HG03565 (cell line): Measurements from ENCODE around the gene HOXC5.

Experiments used
- ATAC-seq: cut with Tn5 transposase; IDR thresholded peaks from one replicate; pipeline ENCODE4 v1.9.1; 2021; ENCODE audit warnings: mild to moderate bottlenecking, moderate library complexity; ENCODE audit not compliant: unreplicated experiment

HOXC5 gene

GRCh38 chr12:54032627-54033100 is at the start of gene HOXC5:
HOXC5 (plus strand) TSS chr12:54033050; CDS start chr12:54033123, 73 bp downstream.
- no peak for ATAC-seq

- ATAC-seq = no peak
These were observed 49.3 kb upstream of the HOXC5 start for GRCh38 chr12:53983568-53983949.

- ATAC-seq = no peak
These were observed 48.8 kb upstream of the HOXC5 start for GRCh38 chr12:53983950-53984572.

GRCh38 chr12:53984901-53985691 is 47.8 kb upstream of the HOXC5 start, which contains the start of gene HOXC10:
HOXC10 (plus strand) TSS chr12:53985146; CDS start chr12:53985260, 114 bp downstream.
- no peak for ATAC-seq

- ATAC-seq = no peak
These were observed 47.2 kb upstream of the HOXC5 start for GRCh38 chr12:53985692-53985993.

- no peak for ATAC-seq
These were observed 46.7 kb upstream of the HOXC5 start for GRCh38 chr12:53985994-53986685.

- no peak for ATAC-seq
These were observed 46.0 kb upstream of the HOXC5 start for GRCh38 chr12:53986686-53987483.

DNA sequence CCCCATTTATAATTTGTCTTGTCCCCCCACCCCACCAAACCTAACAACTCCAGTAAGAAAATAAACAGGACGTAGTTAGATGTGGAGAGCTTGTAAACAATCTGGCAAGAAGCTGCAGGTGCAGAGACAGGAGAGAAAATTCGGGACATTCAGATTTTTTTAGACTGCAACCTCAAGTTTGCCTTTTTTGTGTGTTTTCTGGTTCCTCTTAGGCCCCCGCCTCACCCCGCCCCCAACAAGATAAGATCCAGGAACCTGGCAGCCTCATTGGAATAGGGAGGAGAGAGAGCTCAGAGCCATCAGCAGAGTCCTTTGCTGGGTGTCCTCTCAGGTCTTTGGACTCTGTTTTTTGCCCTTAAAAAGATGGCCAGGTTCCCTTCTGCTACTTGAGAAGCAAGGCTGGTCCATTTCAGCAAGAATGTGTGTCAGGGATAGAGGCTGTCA is 45.0 kb upstream of the HOXC5 start:
- ATAC-seq = no peak

GRCh38 chr12:53988541-53989226 is 44.2 kb upstream of the HOXC5 start:
- no peak for ATAC-seq

GRCh38 chr12:53989227-53990113 is 43.4 kb upstream of the HOXC5 start:
- ATAC-seq = no peak

GRCh38 chr12:53990311-53991076 is 42.4 kb upstream of the HOXC5 start:
- no peak for ATAC-seq

DNA sequence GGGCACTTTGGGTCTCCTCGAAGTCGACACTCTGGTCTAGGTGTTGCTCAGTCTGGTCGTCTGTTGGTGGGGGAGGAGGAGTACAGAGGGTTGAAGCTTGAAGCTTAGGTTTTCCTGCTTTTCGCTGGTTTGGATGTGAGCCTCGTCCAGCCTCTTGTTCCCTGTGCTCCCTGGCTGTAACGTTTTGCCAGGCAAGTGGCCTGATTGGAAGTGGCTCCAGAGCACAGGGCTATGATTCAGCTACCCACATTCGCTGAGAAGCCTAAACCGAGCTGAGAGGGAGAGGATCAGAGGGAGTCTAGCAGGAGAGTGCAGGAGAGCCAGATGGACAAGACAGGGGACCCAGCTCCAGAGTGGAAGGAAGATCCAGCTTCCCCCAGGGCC is 41.8 kb upstream of the HOXC5 start:
- ATAC-seq = no peak

DNA sequence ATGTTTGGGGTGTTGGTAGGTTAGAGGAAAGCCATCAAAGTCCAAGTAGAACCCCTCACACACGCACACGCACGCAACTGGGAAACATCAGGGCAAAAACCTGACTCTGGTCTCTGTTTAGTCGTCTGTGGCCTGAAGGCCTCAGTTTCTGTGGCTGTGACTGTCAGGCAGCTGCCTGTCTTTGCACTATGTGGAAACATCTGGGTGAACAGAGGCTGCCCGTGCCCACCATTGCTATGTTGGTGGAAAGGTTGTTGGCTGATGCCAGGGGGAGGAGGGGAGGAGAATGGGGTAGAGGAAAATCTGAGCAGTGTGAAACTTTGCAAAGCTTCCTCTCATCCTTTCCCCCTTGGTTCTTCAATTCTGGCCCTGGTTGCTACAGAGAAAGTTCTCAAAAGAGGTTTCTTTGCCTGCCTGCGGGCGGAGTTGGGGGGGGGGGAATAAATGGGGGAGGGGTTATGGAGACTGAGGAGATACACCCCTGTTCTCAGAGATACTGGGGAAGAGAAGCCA is 40.4 kb upstream of the HOXC5 start:
- ATAC-seq = no peak

DNA sequence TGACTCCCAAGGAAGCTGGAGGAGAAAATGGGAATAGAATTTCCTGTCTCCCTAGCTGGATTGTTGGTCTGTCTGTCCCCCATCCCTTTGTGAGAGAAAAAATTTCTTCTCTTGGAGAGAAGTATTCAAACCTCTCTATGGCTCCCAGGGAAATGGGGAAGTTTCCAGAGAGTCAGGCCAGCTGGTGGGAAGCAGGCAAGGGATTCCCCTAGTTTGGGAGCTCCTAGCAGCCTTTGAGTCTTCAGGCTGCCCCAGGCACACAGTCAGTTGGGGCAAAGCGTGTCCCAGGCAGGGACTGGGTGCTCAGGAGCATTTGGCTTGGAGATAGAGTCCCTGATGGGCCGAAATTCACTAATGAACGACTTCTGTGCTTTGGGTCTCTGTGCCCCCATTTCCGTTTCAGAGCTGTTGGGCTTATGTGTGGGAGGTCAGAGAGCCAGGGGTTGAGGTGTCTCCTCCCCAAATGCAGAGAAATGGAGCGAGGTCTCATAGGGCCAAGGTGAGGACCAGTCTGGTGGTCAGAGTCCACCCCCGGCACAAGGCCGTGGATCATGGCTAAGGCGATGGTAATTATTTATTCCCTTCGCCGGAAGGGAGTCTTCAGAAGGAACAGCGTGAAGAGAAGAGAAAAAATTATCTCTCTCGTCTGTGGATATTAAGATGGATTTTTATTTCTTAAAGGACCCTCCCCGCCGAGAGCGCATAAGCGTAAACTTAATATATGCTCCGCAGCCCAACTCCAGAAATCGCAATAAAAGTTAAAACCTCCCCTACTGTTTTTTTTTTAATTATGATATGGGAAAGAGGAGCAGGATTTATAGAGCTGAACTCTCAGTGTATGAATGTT is 39.5 kb upstream of the HOXC5 start:
- ATAC-seq = no peak

DNA sequence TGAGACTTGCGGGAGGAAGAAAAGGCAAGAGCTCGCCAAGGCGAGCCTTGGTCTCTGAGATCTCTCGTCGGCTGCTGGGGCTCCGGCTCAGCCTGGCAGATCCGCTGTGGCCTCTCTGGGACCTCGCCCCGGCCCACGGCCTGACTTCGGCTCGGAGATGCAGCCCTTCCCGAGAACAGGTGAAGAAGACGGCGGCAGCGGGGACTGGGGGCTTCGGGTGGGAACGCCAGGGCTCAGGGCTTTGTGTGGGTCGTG is 38.9 kb upstream of the HOXC5 start:
- no peak for ATAC-seq

GRCh38 chr12:53994264-53995001 is 38.4 kb upstream of the HOXC5 start:
- ATAC-seq = no peak

DNA sequence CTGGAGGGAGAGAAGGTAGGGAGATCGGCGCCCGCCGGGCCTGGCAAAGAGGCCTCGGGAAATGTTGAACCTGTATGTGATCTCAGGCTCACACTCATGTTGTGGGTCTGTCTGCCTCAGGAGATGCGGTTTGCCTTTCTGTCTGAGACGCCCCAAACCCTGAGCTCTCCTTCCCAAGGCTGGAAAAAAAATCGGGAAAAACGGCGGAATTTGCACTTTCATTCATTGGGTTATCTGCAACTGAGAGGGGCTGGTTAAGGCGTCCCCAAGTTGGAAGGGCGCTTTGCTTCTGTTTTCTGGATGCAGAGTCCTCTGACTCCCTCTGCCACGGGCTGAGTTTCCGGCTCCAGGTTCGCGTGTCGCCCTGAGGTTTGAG is 37.9 kb upstream of the HOXC5 start:
- no peak for ATAC-seq
